Astrocyte (in vitro differentiated cells and primary cell): ENCODE results near the gene RAB40C. TPM values are rescaled to one million over a fixed set of nuclear protein-coding genes. Genes with fewer than 3 reads are reported as not detected.

Experiments used
- DNase-seq: peaks from one replicate; pipeline ENCODE4 v3.0.0-alpha.2; 2010; ENCODE audit warnings: low read depth
- FAIRE-seq: peaks from 2 replicates; lab custom pipeline; 2011; peaks lifted over from hg19 to GRCh38; lab: Jason Lieb, UNC
- H2AFZ ChIP-seq: 2 replicates; pipeline ENCODE4 v1.6.0; 2012; ENCODE audit warnings: low read depth, low read length, inconsistent platforms
- H3K27ac ChIP-seq: 2 replicates; pipeline ENCODE4 v1.5.1; 2011; ENCODE audit warnings: low read depth, low read length, inconsistent platforms
- H3K27me3 ChIP-seq: 2 replicates; pipeline ENCODE4 v1.6.0; 2011; ENCODE audit warnings: low read length, inconsistent platforms; ENCODE audit not compliant: insufficient read depth
- H3K36me3 ChIP-seq: 2 replicates; pipeline ENCODE4 v1.5.1; 2011; ENCODE audit warnings: low read length, inconsistent platforms; ENCODE audit not compliant: insufficient read depth
- H3K4me1 ChIP-seq: 2 replicates; pipeline ENCODE4 v1.5.1; 2011; ENCODE audit warnings: low read length, inconsistent platforms; ENCODE audit not compliant: insufficient read depth
- H3K4me2 ChIP-seq: 2 replicates; pipeline ENCODE4 v1.6.0; 2012; ENCODE audit warnings: low read length, inconsistent platforms
- H3K4me3 ChIP-seq: 2 replicates; pipeline ENCODE4 v1.5.1; 2011; ENCODE audit warnings: low read depth, mild to moderate bottlenecking, low read length, inconsistent platforms; ENCODE audit not compliant: insufficient read depth
- H3K79me2 ChIP-seq: 2 replicates; pipeline ENCODE4 v1.6.0; 2012; ENCODE audit warnings: mild to moderate bottlenecking, low read length, inconsistent platforms; ENCODE audit not compliant: insufficient read depth
- H3K9ac ChIP-seq: 2 replicates; pipeline ENCODE4 v1.6.0; 2012; ENCODE audit warnings: mild to moderate bottlenecking, low read length, inconsistent platforms
- H3K9me3 ChIP-seq: 2 replicates; pipeline ENCODE4 v1.5.1; 2012; ENCODE audit warnings: low read depth, mild to moderate bottlenecking, low read length, inconsistent platforms; ENCODE audit not compliant: insufficient read depth
- H4K20me1 ChIP-seq: 2 replicates; pipeline ENCODE4 v1.6.0; 2012; ENCODE audit warnings: low read length, inconsistent platforms; ENCODE audit not compliant: insufficient read depth
- H3K27ac Mint-ChIP-seq: one replicate; pipeline ENCODE4 v1.8.0; 2021; ENCODE audit warnings: mild to moderate bottlenecking, mixed read lengths; ENCODE audit not compliant: unreplicated experiment
- H3K27me3 Mint-ChIP-seq: one replicate; pipeline ENCODE4 v1.8.0; 2021; ENCODE audit warnings: low read depth, mixed read lengths; ENCODE audit not compliant: unreplicated experiment
- H3K36me3 Mint-ChIP-seq: one replicate; pipeline ENCODE4 v1.8.0; 2021; ENCODE audit warnings: low read depth, mixed read lengths; ENCODE audit not compliant: unreplicated experiment
- H3K4me1 Mint-ChIP-seq: one replicate; pipeline ENCODE4 v1.8.0; 2021; ENCODE audit warnings: low read depth, mixed read lengths; ENCODE audit not compliant: unreplicated experiment
- H3K4me3 Mint-ChIP-seq: one replicate; pipeline ENCODE4 v1.8.0; 2021; ENCODE audit warnings: mild to moderate bottlenecking, moderate library complexity, mixed read lengths; ENCODE audit not compliant: unreplicated experiment
- H3K9me3 Mint-ChIP-seq: one replicate; pipeline ENCODE4 v1.8.0; 2021; ENCODE audit warnings: mild to moderate bottlenecking, mixed read lengths; ENCODE audit not compliant: unreplicated experiment
- CTCF ChIP-seq: IDR thresholded peaks from 2 replicates; pipeline ENCODE4 v1.5.1; 2011; ENCODE audit warnings: low read depth, mild to moderate bottlenecking, inconsistent platforms, low read length, moderate library complexity; ENCODE audit not compliant: insufficient read depth
- EZH2 ChIP-seq: IDR thresholded peaks from 2 replicates; pipeline ENCODE4 v1.6.1; 2012; ENCODE audit warnings: mild to moderate bottlenecking, low read length, inconsistent platforms; ENCODE audit not compliant: insufficient read depth
- total RNA-seq: library from RNA; stranded (reverse); gene quantifications from 2 replicates; pipeline ENCODE4 v1.2.1, GENCODE V29; 2021

Gene RAB40C
- total RNA-seq, 1 donor from 2014 or later: 13.0 TPM

DNA sequence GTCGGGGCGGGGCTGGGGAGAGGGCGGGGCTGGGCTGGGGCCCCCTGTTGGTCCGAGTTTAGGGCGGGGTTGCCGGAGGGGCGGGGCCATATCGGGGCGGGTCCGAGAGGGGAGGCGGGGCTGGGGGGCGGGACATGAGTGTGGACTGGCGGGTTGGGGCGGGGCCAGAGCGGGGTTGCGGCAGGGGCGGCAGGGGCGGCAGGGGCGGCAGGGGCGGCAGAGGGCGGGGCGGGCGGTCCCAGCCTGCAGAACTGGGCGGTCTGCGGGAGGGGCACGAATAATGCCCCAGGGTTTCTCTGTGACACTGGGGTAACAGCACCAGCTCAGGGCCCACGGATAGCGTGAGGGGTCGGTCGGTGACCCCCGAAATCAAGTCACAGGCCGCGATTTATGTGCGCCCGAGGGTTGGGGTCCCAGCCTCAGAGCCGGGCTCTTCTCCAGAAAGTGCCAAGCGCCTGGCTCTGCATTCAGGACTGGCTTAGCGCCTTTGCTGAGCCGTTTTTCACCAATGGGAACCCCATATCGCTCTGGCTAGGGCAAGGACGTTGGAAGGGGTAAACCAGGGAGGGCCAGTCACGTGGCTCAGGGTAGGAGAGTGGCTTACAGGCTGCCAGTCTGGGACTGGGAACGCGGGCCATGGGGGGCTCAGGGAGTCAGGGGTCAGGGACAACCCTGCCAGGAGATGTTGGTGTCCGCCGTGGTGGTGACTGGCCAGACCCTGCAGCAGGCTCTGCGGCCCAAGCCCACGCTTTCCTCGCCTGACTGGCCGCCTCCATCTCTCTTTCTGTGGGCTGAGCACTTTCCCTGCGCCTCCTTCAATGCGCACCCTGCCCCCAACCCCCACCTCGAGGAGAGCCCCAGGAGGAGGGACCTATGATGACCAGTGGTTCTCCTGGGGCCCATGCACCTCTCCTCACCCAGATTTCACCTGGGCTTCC is 47.5 kb downstream of the RAB40C start:
- Mint-ChIP-seq H3K27ac (no peak overlapping the region), H3K9me3 (no peaks in the 10 kb centered on the region), H3K27me3 (no peaks in the 10 kb centered on the region), H3K4me1 (no peaks in the 10 kb centered on the region), H3K36me3 (no peaks in the 10 kb centered on the region), H3K4me3 (peak overlapping the region; percentile 88)
- FAIRE-seq: no peak
- H3K36me3 ChIP-seq: no peaks in the 10 kb centered on the region
- peak overlapping the region; percentile 98 for H2AFZ ChIP-seq
- no peak overlapping the region for H3K27ac ChIP-seq
- H4K20me1 ChIP-seq: peaks cover 14% of the 10 kb centered on the region
- DNase-seq: peak; percentile 57
- peak overlapping the region; percentile 80 for H3K4me3 ChIP-seq
- peak overlapping the region; percentile 81 for H3K9ac ChIP-seq
- H3K4me1 ChIP-seq: peaks cover 6% of the 10 kb centered on the region
- peaks cover 15% of the 10 kb centered on the region for H3K79me2 ChIP-seq
- TF ChIP-seq EZH2: no peak
- no peak for TF ChIP-seq CTCF
- peak overlapping the region; percentile 90 for H3K4me2 ChIP-seq
- no peaks in the 10 kb centered on the region for H3K9me3 ChIP-seq
- no peaks in the 10 kb centered on the region for H3K27me3 ChIP-seq

GRCh38 chr16:638034-638543 is 48.2 kb downstream of the RAB40C start:
- H3K9ac ChIP-seq: no peak overlapping the region
- TF ChIP-seq EZH2 (no peak), CTCF (no peak)
- H3K36me3 ChIP-seq: no peaks in the 10 kb centered on the region
- no peak overlapping the region for H3K4me2 ChIP-seq
- no peak overlapping the region for H3K4me3 ChIP-seq
- FAIRE-seq (no peak), DNase-seq (no peak)
- H2AFZ ChIP-seq: no peak overlapping the region
- H3K9me3 ChIP-seq: no peaks in the 10 kb centered on the region
- Mint-ChIP-seq H3K27ac (no peak overlapping the region), H3K36me3 (no peaks in the 10 kb centered on the region), H3K4me3 (no peak overlapping the region), H3K4me1 (no peaks in the 10 kb centered on the region), H3K9me3 (no peaks in the 10 kb centered on the region), H3K27me3 (no peaks in the 10 kb centered on the region)
- peaks cover 8% of the 10 kb centered on the region for H3K4me1 ChIP-seq
- H3K27me3 ChIP-seq: no peaks in the 10 kb centered on the region
- H3K27ac ChIP-seq: no peak overlapping the region
- H4K20me1 ChIP-seq: peaks cover 14% of the 10 kb centered on the region
- H3K79me2 ChIP-seq: peaks cover 15% of the 10 kb centered on the region
